A673 (cell line): ENCODE data around the gene GNG12.

Experiments
- CTCF ChIP-seq: fragments of 300-800, 200-600 bp; sonication (generic); conservative IDR thresholded peaks from 2 replicates; pipeline ENCODE4 v1.5.1; 2017; ENCODE audit warnings: low read depth, mild to moderate bottlenecking, antibody characterized with exemption, low read length, moderate library complexity, mixed read lengths
- EZH2 ChIP-seq: fragments of 200-600 bp; sonication (generic); IDR thresholded peaks from 2 replicates; pipeline ENCODE4 v1.6.1; 2017; ENCODE audit warnings: borderline replicate concordance, low read depth, mild to moderate bottlenecking, mixed read lengths, antibody characterized with exemption, low read length; ENCODE audit not compliant: poor library complexity, severe bottlenecking

- TF ChIP-seq CTCF: no peak
- no peak for TF ChIP-seq EZH2
Measured at GRCh38 chr1:67769633-67770256, 63.5 kb downstream of the GNG12 start.
